Endothelial cell of umbilical vein (primary cell): Measurements from ENCODE around the gene ESRRA. TPM values are rescaled to one million over a fixed set of nuclear protein-coding genes. Genes with fewer than 3 reads are reported as not detected.

Experiments
- BruUV-seq: library from RNA; stranded (reverse); fragments of 400-500 nt; replicated peaks from 2 replicates; lab custom pipeline; 2021; lab: Mats Ljungman, UMichigan
- CTCF ChIA-PET: fragments of 300-600, 350-600 bp; sonication (Branson Sonifier 250); formaldehyde crosslinking; loops from one replicate; lab custom pipeline; 2021; ENCODE audit warnings: antibody characterized with exemption, inconsistent platforms; lab: Charles Lee
- POLR2A ChIA-PET: fragments of 300-600, 350-600 bp; sonication (Branson Sonifier 250); formaldehyde crosslinking; loops from one replicate; lab custom pipeline; 2021; ENCODE audit warnings: antibody characterized with exemption, inconsistent platforms; lab: Charles Lee
- DNase-seq: peaks from one replicate; pipeline ENCODE4 v3.0.0-alpha.2; 2011; ENCODE audit warnings: low read depth, low spot score
- FAIRE-seq: peaks from 2 replicates; lab custom pipeline; 2011; peaks lifted over from hg19 to GRCh38; lab: Jason Lieb, UNC
- H2AFZ ChIP-seq: 2 replicates; pipeline ENCODE4 v1.6.0; 2012; ENCODE audit warnings: low read depth, low read length, control low read depth, inconsistent platforms
- H3K27ac ChIP-seq: 2 replicates; pipeline ENCODE4 v1.5.1; 2011; ENCODE audit warnings: low read depth, mild to moderate bottlenecking, control low read depth, low read length, moderate library complexity; ENCODE audit not compliant: insufficient read depth
- H3K27me3 ChIP-seq, 2 experiments: 2 replicates each; pipeline versions ENCODE4 v1.6.0 to v1.6.1; 2011; ENCODE audit warnings: low read length in 2 of 2, mixed read lengths in 1 of 2; ENCODE audit not compliant: control insufficient read depth in 2 of 2, insufficient read depth in 2 of 2
- H3K36me3 ChIP-seq, 2 experiments: 2 replicates in 1 of 2; 3 replicates in 1 of 2; pipeline ENCODE4 v1.5.1; 2011; ENCODE audit warnings: low read length in 2 of 2, mild to moderate bottlenecking in 1 of 2, moderate library complexity in 1 of 2; ENCODE audit not compliant: control insufficient read depth in 2 of 2, insufficient read depth in 2 of 2; ENCODE audit errors: extremely low read depth in 1 of 2
- H3K4me1 ChIP-seq: 3 replicates; pipeline ENCODE4 v1.5.1; 2011; ENCODE audit warnings: mild to moderate bottlenecking, low read length; ENCODE audit not compliant: control insufficient read depth, insufficient read depth; ENCODE audit errors: extremely low read depth
- H3K4me2 ChIP-seq: 2 replicates; pipeline ENCODE4 v1.6.1; 2011; ENCODE audit warnings: low read length, control low read depth, mixed read lengths; ENCODE audit not compliant: insufficient read depth
- H3K4me3 ChIP-seq, 3 experiments: fragments of 200-600 bp in 1 of 3; sonication (generic), shearing (Covaris generic) in 1 of 3; replicated peaks in 1 of 3; 2 replicates each; pipeline ENCODE4 v1.5.1; 2011 to 2016; ENCODE audit warnings: control low read depth in 3 of 3, low read length in 3 of 3, mild to moderate bottlenecking in 2 of 3, inconsistent platforms in 1 of 3, low read depth in 1 of 3, moderate library complexity in 1 of 3; ENCODE audit not compliant: insufficient read depth in 1 of 3
- H3K79me2 ChIP-seq: 2 replicates; pipeline ENCODE4 v1.6.0; 2012; ENCODE audit warnings: low read length, inconsistent platforms; ENCODE audit not compliant: control insufficient read depth, insufficient read depth
- H3K9ac ChIP-seq: replicated peaks from 2 replicates; pipeline ENCODE3; 2011; ENCODE audit warnings: low read length, control low read depth; ENCODE audit not compliant: insufficient read depth; ENCODE audit errors: extremely low read depth
- H3K9me1 ChIP-seq: replicated peaks from 3 replicates; pipeline ENCODE4 v1.6.0; 2011; ENCODE audit warnings: mild to moderate bottlenecking, low read length; ENCODE audit not compliant: control insufficient read depth, insufficient read depth; ENCODE audit errors: extremely low read depth
- H3K9me3 ChIP-seq: replicated peaks from 2 replicates; pipeline ENCODE4 v1.5.1; 2012; ENCODE audit warnings: low read length, inconsistent platforms; ENCODE audit not compliant: control insufficient read depth, insufficient read depth
- H4K20me1 ChIP-seq: replicated peaks from 2 replicates; pipeline ENCODE3; 2011; ENCODE audit warnings: mild to moderate bottlenecking, low read length; ENCODE audit not compliant: control insufficient read depth, insufficient read depth; ENCODE audit errors: extremely low read depth
- CTCF ChIP-seq, 2 donors: IDR thresholded peaks; 1 replicate in 1 of 2; 2 replicates in 1 of 2; pipeline ENCODE4 v1.5.1; 2011; ENCODE audit warnings: low read length in 2 of 2, mild to moderate bottlenecking in 2 of 2, moderate library complexity in 2 of 2, control low read depth in 1 of 2, inconsistent platforms in 1 of 2, low read depth in 1 of 2; ENCODE audit not compliant: insufficient read depth in 1 of 2; ENCODE audit errors: extremely low read depth in 1 of 2
- EZH2 ChIP-seq: IDR thresholded peaks from 2 replicates; pipeline ENCODE4 v1.6.1; 2012; ENCODE audit warnings: borderline replicate concordance, low read depth, mild to moderate bottlenecking, moderate library complexity, low read length, inconsistent platforms; ENCODE audit not compliant: severe bottlenecking
- FOS ChIP-seq: IDR thresholded peaks from 2 replicates; pipeline ENCODE4 v1.6.1; 2011; ENCODE audit warnings: mild to moderate bottlenecking, low read length, moderate library complexity, borderline replicate concordance; ENCODE audit not compliant: insufficient read depth
- GATA2 ChIP-seq: IDR thresholded peaks from 2 replicates; pipeline ENCODE4 v1.7.0; 2011; ENCODE audit warnings: low read depth, mild to moderate bottlenecking, moderate library complexity, mixed read lengths, low read length; ENCODE audit not compliant: insufficient read length, insufficient read depth
- JUN ChIP-seq: IDR thresholded peaks from 2 replicates; pipeline ENCODE4 v1.6.1; 2011; ENCODE audit warnings: borderline replicate concordance, low read depth; ENCODE audit not compliant: insufficient read length, insufficient read depth
- MAX ChIP-seq: IDR thresholded peaks from 2 replicates; pipeline ENCODE4 v1.6.1; 2011; ENCODE audit not compliant: insufficient read depth, insufficient read length
- MYC ChIP-seq: IDR thresholded peaks from one replicate; pipeline ENCODE4 v1.6.1; 2011; ENCODE audit warnings: mild to moderate bottlenecking, low read depth, low read length
- POLR2A ChIP-seq: IDR thresholded peaks from 2 replicates; pipeline ENCODE4 v1.6.1; 2012; ENCODE audit warnings: low read depth, mild to moderate bottlenecking, control low read depth, low read length
- POLR2AphosphoS5 ChIP-seq: IDR thresholded peaks from 2 replicates; pipeline ENCODE4 v1.6.1; 2012; ENCODE audit warnings: low read depth, mild to moderate bottlenecking, control low read depth, low read length, moderate library complexity; ENCODE audit not compliant: insufficient read depth
- dilution Hi-C: fragments of 300-500 bp; cut with MboI; formaldehyde crosslinking; loops from one replicate; pipeline ENCODE4 v1.15.0; 2019; ENCODE audit warnings: low sequenced_read_pairs; ENCODE audit not compliant: extremely low pct_ligation_motif_present
- intact Hi-C: fragments of 100-400 bp; cut with micrococcal nuclease; formaldehyde crosslinking; loops from one replicate; pipeline ENCODE4 v1.10.0; 2022
- polyA plus RNA-seq, 4 experiments: library from polyadenylated mRNA; depleted of rRNA in 3 of 4; stranded (reverse) in 3 of 4; unstranded in 1 of 4; fragments of >200 nt; gene quantifications; 2 replicates each; pipeline versions ENCODE4 v1.2.1 to v1.2.3, GENCODE V29; 2011 to 2012; ENCODE audit warnings: missing spikeins in 1 of 4
- total RNA-seq: library from RNA; stranded (reverse); gene quantifications from 2 replicates; pipeline ENCODE4 v1.2.3, GENCODE V29; 2021

The ESRRA gene
- total and polyA plus RNA-seq, 2 donors (not counting 3 experiments of a cell fraction or from before 2014, with no cell fraction given) = 17.2 to 37.4 TPM

- ChIA-PET CTCF (interaction anchor here (1.1 to 2.2 kb wide), 2 partner anchors 13 to 16 kb away, joined by 4 to 8 read pairs; no protein-coding TSS in a partner anchor), POLR2A (interaction anchor here (0.5 kb wide), 1 partner anchor 17 kb away, joined by 3 read pairs; no protein-coding TSS in a partner anchor)
- peaks cover 11% of the 10 kb centered on the region for H3K4me1 ChIP-seq
- BruUV-seq = no TSS peak
- no peaks in the 10 kb centered on the region for H3K9me3 ChIP-seq
- H3K27ac ChIP-seq = no peak overlapping the region
- FAIRE-seq (no peak), DNase-seq (no peak)
- no peak overlapping the region for H3K4me2 ChIP-seq
- H3K79me2 ChIP-seq = peaks cover 2% of the 10 kb centered on the region
- H3K9ac ChIP-seq = no peak overlapping the region
- intact Hi-C loops = loop anchor here (5.0 kb wide), 1 partner anchor 101 kb away; the partner anchor contains the start of gene STIP1
- no peak overlapping the region for H3K4me3 ChIP-seq
- peaks cover 20 to 29% of the 10 kb centered on the region in 2 experiments for H3K27me3 ChIP-seq
- TF ChIP-seq EZH2 (no peak), GATA2 (no peak), FOS (no peak)
- no peak overlapping the region for H2AFZ ChIP-seq
- H4K20me1 ChIP-seq = no peaks in the 10 kb centered on the region
- dilution Hi-C loops = no loop called here
- H3K36me3 ChIP-seq = no peaks in the 10 kb centered on the region
- H3K9me1 ChIP-seq = no peaks in the 10 kb centered on the region
These were observed 17.5 kb upstream of the ESRRA start for GRCh38 chr11:64287676-64288352.

GRCh38 chr11:64288353-64288750 lies 17.0 kb upstream of the ESRRA start:
- H3K9ac ChIP-seq = no peak overlapping the region
- no TSS peak for BruUV-seq
- no peaks in the 10 kb centered on the region for H3K9me3 ChIP-seq
- H2AFZ ChIP-seq = no peak overlapping the region
- H3K79me2 ChIP-seq = peaks cover 1% of the 10 kb centered on the region
- no peaks in the 10 kb centered on the region for H3K9me1 ChIP-seq
- POLR2A ChIA-PET = no interaction called here
- no peak overlapping the region for H3K4me2 ChIP-seq
- DNase-seq = no peak
- no peak overlapping the region for H3K4me3 ChIP-seq
- dilution Hi-C loops = no loop called here
- TF ChIP-seq POLR2A (no peak), EZH2 (no peak), JUN (no peak), MYC (no peak), POLR2AphosphoS5 (no peak), CTCF (IDR thresholded peaks at IDR 0.05; ENCODE audit: extremely low read depth in 1 of 2, insufficient read depth in 1 of 2, low read depth in 1 of 2, low read length in 2 of 2) (no peak), GATA2 (no peak), MAX (no peak), FOS (no peak)
- intact Hi-C loops = loop anchor here (5.0 kb wide), 1 partner anchor 101 kb away; the partner anchor contains the start of gene STIP1
- no peak for FAIRE-seq
- peaks cover 11% of the 10 kb centered on the region for H3K4me1 ChIP-seq
- H4K20me1 ChIP-seq = no peaks in the 10 kb centered on the region
- H3K27me3 ChIP-seq = peaks cover 25 to 34% of the 10 kb centered on the region in 2 experiments
- CTCF ChIA-PET = interaction anchor here (1.1 to 2.2 kb wide), 2 partner anchors 13 to 16 kb away, joined by 4 to 8 read pairs; no protein-coding TSS in a partner anchor
- H3K27ac ChIP-seq = no peak overlapping the region
- H3K36me3 ChIP-seq = no peaks in the 10 kb centered on the region
